Ishikawa (cell line): ENCODE measurements around the gene DUSP22.

Experiments
- CEBPB ChIP-seq: IDR thresholded peaks from 2 replicates; pipeline ENCODE4 v1.6.1; 2012
- CREB1 ChIP-seq: IDR thresholded peaks from 2 replicates; pipeline ENCODE4 v1.6.1; 2012; ENCODE audit warnings: low read depth
- EGR1 ChIP-seq: IDR thresholded peaks from 2 replicates; pipeline ENCODE4 v1.6.1; 2012
- EP300 ChIP-seq: IDR thresholded peaks from 2 replicates; pipeline ENCODE4 v1.6.1; 2012; ENCODE audit warnings: borderline replicate concordance
- FOXM1 ChIP-seq: IDR thresholded peaks from 2 replicates; pipeline ENCODE4 v1.6.1; 2012; ENCODE audit warnings: low read depth, borderline replicate concordance
- MAX ChIP-seq: IDR thresholded peaks from 2 replicates; pipeline ENCODE4 v1.6.1; 2012
- NFIC ChIP-seq: IDR thresholded peaks from 2 replicates; pipeline ENCODE4 v1.6.1; 2012
- RAD21 ChIP-seq: IDR thresholded peaks from 2 replicates; pipeline ENCODE4 v1.6.1; 2012; ENCODE audit warnings: low read depth
- TAF1 ChIP-seq: IDR thresholded peaks from 2 replicates; pipeline ENCODE4 v1.6.1; 2012; ENCODE audit warnings: low read depth, mild to moderate bottlenecking
- TCF12 ChIP-seq: IDR thresholded peaks from 2 replicates; pipeline ENCODE4 v1.6.1; 2012; ENCODE audit warnings: low read depth
- TEAD4 ChIP-seq: IDR thresholded peaks from 2 replicates; pipeline ENCODE4 v1.6.1; 2012
- YY1 ChIP-seq: IDR thresholded peaks from 2 replicates; pipeline ENCODE4 v1.6.1; 2012; ENCODE audit warnings: low read depth
- ZBTB7A ChIP-seq: IDR thresholded peaks from 2 replicates; pipeline ENCODE4 v1.6.1; 2012; ENCODE audit warnings: low read depth
- TF ChIP-seq, protein P1 (sequence below): IDR thresholded peaks from 2 replicates; pipeline ENCODE4 v1.6.1; 2012
- TF ChIP-seq, protein P2 (sequence below): IDR thresholded peaks from 2 replicates; pipeline ENCODE4 v1.6.1; 2012; ENCODE audit warnings: low read depth, mild to moderate bottlenecking

Gene DUSP22

DNA sequence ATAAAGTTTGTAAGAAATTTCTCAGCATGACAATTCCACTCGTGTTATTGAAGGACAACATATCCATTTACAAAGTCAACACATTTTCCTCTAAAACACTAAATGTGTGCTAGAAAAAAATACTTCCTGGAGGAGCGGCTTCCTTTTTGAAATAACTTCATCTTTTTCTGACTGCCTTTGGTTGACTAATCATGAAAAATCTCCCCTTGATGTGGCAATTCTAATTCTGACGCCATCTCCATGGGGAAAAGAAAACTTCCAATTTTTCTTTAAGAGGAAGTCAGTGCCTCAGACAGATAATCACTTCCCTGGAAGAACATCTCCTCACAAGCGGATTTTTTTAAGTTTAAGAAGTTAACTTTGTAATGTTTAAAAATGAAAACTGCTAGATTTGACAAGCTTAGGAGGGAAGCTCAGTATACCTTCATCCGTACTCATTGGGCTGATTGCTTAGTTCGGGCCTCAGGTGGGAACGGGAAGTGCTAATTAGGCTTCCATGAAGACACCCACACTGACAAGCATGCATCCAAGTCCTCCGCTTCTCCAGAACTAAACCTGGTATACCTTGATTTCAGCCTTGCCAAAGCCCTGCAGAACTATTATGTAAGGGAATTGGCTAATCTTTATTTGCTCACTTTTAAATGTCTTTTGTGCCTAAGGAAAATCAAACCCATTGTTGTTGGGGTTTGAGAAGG lies 35.1 kb upstream of the DUSP22 start:
- TF ChIP-seq NFIC (no peak), CREB1 (no peak), EP300 (no peak), MAX (no peak), YY1 (no peak), TCF12 (no peak), TAF1 (no peak), EGR1 (no peak), ZBTB7A (no peak), TEAD4 (no peak), RAD21 (no peak), CEBPB (no peak), FOXM1 (no peak)
- TF ChIP-seq, protein P1, sequence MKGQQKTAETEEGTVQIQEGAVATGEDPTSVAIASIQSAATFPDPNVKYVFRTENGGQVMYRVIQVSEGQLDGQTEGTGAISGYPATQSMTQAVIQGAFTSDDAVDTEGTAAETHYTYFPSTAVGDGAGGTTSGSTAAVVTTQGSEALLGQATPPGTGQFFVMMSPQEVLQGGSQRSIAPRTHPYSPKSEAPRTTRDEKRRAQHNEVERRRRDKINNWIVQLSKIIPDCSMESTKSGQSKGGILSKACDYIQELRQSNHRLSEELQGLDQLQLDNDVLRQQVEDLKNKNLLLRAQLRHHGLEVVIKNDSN = no peak
- TF ChIP-seq, protein P2, sequence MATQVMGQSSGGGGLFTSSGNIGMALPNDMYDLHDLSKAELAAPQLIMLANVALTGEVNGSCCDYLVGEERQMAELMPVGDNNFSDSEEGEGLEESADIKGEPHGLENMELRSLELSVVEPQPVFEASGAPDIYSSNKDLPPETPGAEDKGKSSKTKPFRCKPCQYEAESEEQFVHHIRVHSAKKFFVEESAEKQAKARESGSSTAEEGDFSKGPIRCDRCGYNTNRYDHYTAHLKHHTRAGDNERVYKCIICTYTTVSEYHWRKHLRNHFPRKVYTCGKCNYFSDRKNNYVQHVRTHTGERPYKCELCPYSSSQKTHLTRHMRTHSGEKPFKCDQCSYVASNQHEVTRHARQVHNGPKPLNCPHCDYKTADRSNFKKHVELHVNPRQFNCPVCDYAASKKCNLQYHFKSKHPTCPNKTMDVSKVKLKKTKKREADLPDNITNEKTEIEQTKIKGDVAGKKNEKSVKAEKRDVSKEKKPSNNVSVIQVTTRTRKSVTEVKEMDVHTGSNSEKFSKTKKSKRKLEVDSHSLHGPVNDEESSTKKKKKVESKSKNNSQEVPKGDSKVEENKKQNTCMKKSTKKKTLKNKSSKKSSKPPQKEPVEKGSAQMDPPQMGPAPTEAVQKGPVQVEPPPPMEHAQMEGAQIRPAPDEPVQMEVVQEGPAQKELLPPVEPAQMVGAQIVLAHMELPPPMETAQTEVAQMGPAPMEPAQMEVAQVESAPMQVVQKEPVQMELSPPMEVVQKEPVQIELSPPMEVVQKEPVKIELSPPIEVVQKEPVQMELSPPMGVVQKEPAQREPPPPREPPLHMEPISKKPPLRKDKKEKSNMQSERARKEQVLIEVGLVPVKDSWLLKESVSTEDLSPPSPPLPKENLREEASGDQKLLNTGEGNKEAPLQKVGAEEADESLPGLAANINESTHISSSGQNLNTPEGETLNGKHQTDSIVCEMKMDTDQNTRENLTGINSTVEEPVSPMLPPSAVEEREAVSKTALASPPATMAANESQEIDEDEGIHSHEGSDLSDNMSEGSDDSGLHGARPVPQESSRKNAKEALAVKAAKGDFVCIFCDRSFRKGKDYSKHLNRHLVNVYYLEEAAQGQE = no peak

DNA sequence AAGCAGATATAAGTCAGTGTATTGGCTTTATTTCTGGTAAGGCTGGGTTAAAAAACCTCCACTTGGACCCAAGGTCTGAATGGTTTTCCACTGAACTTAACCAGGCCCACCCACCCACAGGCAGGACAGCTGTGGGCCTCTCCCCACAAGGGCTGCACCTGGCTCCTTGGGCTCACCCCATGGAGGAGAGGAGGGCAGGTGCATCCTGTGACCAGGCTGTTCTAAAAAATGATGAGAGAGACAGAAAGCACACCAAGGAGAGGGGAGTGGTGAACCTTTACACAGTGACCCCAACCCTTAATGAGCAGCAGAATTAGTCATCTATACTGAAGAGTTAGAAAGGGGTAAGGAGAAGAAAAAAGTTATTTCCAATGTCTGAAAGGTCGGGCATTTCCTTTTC lies 34.5 kb upstream of the DUSP22 start:
- no peak for TF ChIP-seq CEBPB

DNA sequence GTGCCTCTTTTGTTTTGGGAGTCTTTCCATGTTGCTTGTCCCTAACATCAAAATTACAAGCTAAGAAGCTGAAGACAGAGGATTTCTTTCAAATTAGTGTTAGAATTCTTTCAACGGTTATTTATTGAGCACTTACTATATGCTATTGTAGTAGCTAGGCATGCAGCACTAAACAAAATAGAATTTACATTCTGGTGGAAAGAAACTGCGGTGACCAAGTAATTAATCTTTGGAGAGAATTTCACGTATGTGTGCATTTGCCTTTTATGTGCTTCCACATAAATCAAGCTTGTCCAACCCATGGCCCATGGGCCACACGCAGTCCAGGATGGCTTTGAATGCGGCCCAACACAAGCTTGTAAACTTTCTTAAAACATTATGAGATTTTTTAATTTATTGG lies 33.0 kb upstream of the DUSP22 start:
- TF ChIP-seq ZBTB7A (no peak), CEBPB (no peak), RAD21 (no peak), FOXM1 (no peak), NFIC (no peak)

DNA sequence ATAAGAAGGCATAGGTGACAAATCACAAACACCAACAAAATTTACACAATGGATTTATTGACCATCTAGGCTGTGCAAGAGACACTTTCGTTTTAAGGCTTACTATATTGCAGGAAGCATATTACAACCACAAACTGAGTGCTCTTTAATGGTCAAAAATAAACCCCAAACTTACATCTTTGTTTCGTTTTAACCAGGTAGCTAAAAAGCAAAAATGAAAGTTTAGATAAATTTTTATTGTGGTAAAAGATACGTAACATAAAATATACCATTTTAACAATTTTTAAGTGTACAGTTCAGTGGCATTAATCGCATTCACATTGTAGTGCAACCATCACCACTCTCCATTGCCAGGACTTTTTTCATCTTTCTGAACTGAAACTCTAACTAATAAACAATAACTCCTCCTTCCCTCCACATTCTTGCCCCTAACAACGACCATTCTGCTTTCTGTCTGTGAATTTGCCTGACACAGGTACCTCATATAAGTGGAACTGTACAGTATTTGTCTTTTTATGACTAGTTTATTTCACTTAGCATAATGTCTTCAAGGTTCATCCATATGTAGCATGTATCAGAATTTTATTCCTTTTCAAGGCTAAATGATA lies 32.3 kb upstream of the DUSP22 start:
- TF ChIP-seq CEBPB (no peak), NFIC (no peak), TCF12 (no peak), ZBTB7A (no peak), EP300 (no peak), TAF1 (no peak), YY1 (no peak), TEAD4 (no peak), MAX (no peak), CREB1 (no peak)
- TF ChIP-seq, protein P2 = no peak
- TF ChIP-seq, protein P1 = no peak

DNA sequence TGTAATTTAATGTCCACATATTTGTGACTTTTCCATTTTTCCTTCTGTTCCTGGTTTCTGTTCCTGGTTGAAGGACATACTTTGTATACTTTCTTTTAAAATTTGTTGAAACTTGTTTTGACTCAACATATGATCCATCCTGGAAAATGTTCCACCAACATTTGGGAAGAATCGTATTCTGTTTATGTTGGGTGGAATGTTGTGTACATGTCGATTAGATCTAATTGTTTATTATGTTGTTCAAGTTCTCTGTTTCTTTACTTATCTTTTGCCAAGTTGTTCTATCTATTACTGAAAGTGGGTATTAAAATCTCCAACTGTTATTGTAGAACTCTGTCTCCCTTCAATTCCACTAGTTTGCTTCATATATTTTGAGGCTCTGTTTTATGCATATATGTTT lies 27.7 kb upstream of the DUSP22 start:
- no peak for TF ChIP-seq TEAD4

DNA sequence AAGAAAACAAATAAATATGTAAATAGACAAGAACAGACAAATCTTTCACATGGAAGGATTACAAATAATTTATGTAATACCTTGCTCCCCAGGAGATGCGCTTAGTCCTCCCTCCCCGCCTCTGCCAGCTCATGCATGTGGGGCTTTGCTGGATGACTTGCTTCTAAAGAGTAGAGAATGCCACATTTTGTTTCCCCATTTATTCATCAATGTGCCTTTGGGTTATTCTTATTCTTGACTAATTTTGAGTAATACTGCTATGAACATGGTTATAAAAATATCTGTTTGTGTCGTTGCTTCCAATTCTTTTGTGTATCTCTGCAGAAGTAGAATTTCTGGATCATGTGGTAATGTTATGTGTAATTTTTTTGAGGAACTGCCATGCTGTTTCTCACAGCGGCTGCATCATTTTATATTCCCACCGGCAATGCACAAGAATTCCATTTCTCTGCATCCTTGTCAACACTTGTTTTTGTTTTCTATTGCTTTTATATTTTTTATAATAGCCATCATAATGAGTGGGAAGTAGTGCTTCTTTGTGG lies 23.8 kb upstream of the DUSP22 start:
- TF ChIP-seq TCF12 = no peak
- no peak for TF ChIP-seq CREB1
- TF ChIP-seq TAF1 = no peak
- no peak for TF ChIP-seq EP300
- TF ChIP-seq FOXM1 = no peak
- no peak for TF ChIP-seq ZBTB7A
- no peak for TF ChIP-seq TEAD4
- TF ChIP-seq MAX = no peak
- TF ChIP-seq, protein P2 = no peak
- no peak for TF ChIP-seq CEBPB
- TF ChIP-seq, protein P1 = no peak
- no peak for TF ChIP-seq RAD21
